Epithelial cell of proximal tubule (primary cell): ENCODE data around the gene GALNT1. TPM values are rescaled to one million over a fixed set of nuclear protein-coding genes. Genes with fewer than 3 reads are reported as not detected.
A peak's percentile ranks its signal among the peaks of the same experiment; 100 is the strongest.
"Not testable (repeated sequence)": the region's sequence is repeated elsewhere in the genome, so short reads cannot be mapped to it uniquely, and the experiment has no call there.

ENCODE experiments used
- DNase-seq: peaks from one replicate; pipeline ENCODE4 v3.0.0-alpha.2; 2011; ENCODE audit warnings: low read depth
- H3K4me3 ChIP-seq: 2 replicates; pipeline ENCODE4 v1.5.1; 2011; ENCODE audit warnings: low read depth, mild to moderate bottlenecking, low read length
- CTCF ChIP-seq: conservative IDR thresholded peaks from 2 replicates; pipeline ENCODE4 v1.5.1; 2012; ENCODE audit warnings: low read depth, mild to moderate bottlenecking, low read length
- total RNA-seq: library from RNA; depleted of rRNA; stranded (reverse); fragments of >200 nt; gene quantifications from 2 replicates; pipeline ENCODE4 v1.2.3, GENCODE V29; 2015

Gene GALNT1
- total RNA-seq = 44.6 and 49.5 TPM in 2 replicates

- H3K4me3 ChIP-seq = peak within 1 kb of the TSS; percentile 77
- no peak for TF ChIP-seq CTCF
- no peak for DNase-seq
These were observed at the start of gene GALNT1 for GRCh38 chr18:35581546-35581897. Gene GALNT1, plus strand, starts transcription at chr18:35581740. Its CDS starts 72,923 bp downstream, at chr18:35654663.

GRCh38 chr18:35533916-35534405 lies 47.6 kb upstream of the GALNT1 start:
- no peak overlapping the region for H3K4me3 ChIP-seq
- no peak for TF ChIP-seq CTCF
- no peak for DNase-seq

- DNase-seq = no peak
- no peak for TF ChIP-seq CTCF
- H3K4me3 ChIP-seq = no peak overlapping the region
These were observed 46.2 kb upstream of the GALNT1 start for GRCh38 chr18:35535297-35535696.

- DNase-seq = no peak
- TF ChIP-seq CTCF = no peak
- H3K4me3 ChIP-seq = no peak overlapping the region
These were observed 39.2 kb upstream of the GALNT1 start for GRCh38 chr18:35542356-35542755.

DNA sequence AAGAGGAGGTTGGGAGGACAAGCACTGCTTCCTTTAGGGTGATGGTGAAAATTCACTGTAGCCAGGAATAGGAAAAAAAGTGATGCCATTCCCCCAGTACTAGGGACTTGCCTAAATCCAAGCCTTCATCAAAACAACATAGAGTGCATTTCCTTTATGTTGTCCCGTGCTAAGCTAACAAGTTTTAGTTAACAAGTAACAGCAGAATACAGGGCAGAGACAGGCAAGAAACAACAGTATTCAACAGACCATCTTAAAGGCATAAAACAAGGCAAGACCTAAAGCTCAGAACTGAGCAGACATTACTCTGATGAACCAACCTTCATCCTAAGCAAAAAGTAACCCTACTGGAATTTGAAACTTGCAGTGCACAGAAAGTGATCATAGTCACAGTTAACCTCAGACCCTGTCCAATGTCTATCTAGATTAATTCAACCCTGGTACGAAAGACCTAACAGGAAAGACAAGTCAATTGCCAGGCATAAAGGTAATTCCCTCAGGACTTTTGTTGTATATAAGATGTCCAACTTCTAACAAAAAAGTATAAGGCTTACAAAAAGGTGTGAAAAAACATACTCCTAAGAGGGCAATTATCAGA lies 34.4 kb upstream of the GALNT1 start:
- TF ChIP-seq CTCF = no peak
- H3K4me3 ChIP-seq = no peak overlapping the region
- DNase-seq = no peak

DNA sequence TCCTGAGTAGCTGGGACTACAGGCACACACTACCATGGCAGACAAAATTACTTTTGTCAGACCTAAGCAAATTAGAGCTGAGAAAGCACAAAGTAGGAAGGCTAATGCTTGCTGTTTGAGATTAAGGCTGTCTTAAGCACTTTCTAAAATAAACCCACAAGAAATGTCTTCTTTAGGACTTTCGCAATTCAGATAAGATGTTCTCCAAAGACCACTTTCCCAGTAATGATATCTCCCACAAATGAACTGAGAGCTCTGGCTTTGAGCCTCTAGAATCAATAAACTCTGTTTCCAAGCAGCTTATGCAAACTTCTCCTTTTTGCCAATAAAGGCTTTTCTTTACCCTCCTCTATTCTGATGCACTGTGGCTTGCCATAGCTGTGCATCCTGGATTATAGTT lies 32.0 kb upstream of the GALNT1 start:
- no peak for TF ChIP-seq CTCF
- no peak overlapping the region for H3K4me3 ChIP-seq
- no peak for DNase-seq

- DNase-seq = no peak
- H3K4me3 ChIP-seq = no peak overlapping the region
- TF ChIP-seq CTCF = no peak
These were observed 28.2 kb upstream of the GALNT1 start for GRCh38 chr18:35553300-35553699.

GRCh38 chr18:35555538-35555937 lies 26.0 kb upstream of the GALNT1 start:
- not testable (repeated sequence) for H3K4me3 ChIP-seq, DNase-seq
